K562 (cell line): ENCODE measurements around the gene CCDC136. TPM values are rescaled to one million over a fixed set of nuclear protein-coding genes. Genes with fewer than 3 reads are reported as not detected.

ENCODE experiments used
- CHCHD3 ChIP-seq: fragments of 250-450 bp; sonication (Bioruptor Pico); IDR thresholded peaks from 2 replicates; pipeline ENCODE4 v2.1.2; 2022; ENCODE audit warnings: mild to moderate bottlenecking
- FIP1L1 ChIP-seq: fragments of 200-400 bp; formaldehyde crosslinking; IDR thresholded peaks from 2 replicates; pipeline ENCODE4 v1.6.1; 2018; ENCODE audit warnings: mild to moderate bottlenecking, low read depth, low read length; ENCODE audit not compliant: poor library complexity, severe bottlenecking
- HDAC2 ChIP-seq: fragments of 450-650 bp; IDR thresholded peaks from 2 replicates; pipeline ENCODE4 v1.6.1; 2016; ENCODE audit warnings: mild to moderate bottlenecking
- NCOR1 ChIP-seq: fragments of 450-650 bp; IDR thresholded peaks from 2 replicates; pipeline ENCODE4 v1.6.1; 2016; ENCODE audit warnings: mild to moderate bottlenecking, moderate library complexity
- RFX5 ChIP-seq: IDR thresholded peaks from 2 replicates; pipeline ENCODE4 v1.6.1; 2011; ENCODE audit warnings: low read depth, mild to moderate bottlenecking, improper control_type of control experiment, low read length
- TAL1 ChIP-seq: fragments of 450-650 bp; IDR thresholded peaks from 2 replicates; pipeline ENCODE4 v1.6.1; 2016; ENCODE audit warnings: mild to moderate bottlenecking
- ZNF140 ChIP-seq: fragments of 250-450 bp; sonication (Bioruptor Pico); IDR thresholded peaks from 2 replicates; pipeline ENCODE4 v1.8.0; 2021; ENCODE audit warnings: moderate library complexity, mild to moderate bottlenecking, inconsistent platforms
- ZNF316 ChIP-seq: fragments of 450-650 bp; IDR thresholded peaks from 2 replicates; pipeline ENCODE4 v1.6.1; 2016
- polyA plus RNA-seq, 8 experiments: library from polyadenylated mRNA; depleted of rRNA in 4 of 8; stranded (reverse) in 5 of 8; unstranded in 3 of 8; fragments of >200 nt; fragmentation: Nextera tagmentation in 2 of 8; fragmentation: Illumina TruSeq in 1 of 8; extraction: Ambion mirVana in 2 of 8; extraction: Trizol in 1 of 8; gene quantifications; 2 replicates each; pipeline versions ENCODE4 v1.2.1 to v1.2.3, GENCODE V29; 2011 to 2014; ENCODE audit warnings: inconsistent platforms in 1 of 8, missing spikeins in 1 of 8
- total RNA-seq, 7 experiments: library from RNA; depleted of rRNA in 6 of 7; stranded (reverse); fragments of >200 nt in 6 of 7; fragmentation: Illumina TruSeq in 2 of 7; extraction: Trizol in 2 of 7; gene quantifications; 2 replicates each; pipeline versions ENCODE4 v1.2.1 to v1.2.3, GENCODE V29; 2011 to 2021; ENCODE audit warnings: low replicate concordance in 1 of 7
- TF ChIP-seq, protein P1 (sequence below), 3 experiments: fragments of 200-800 bp in 1 of 3; fragments of 250-450 bp in 1 of 3; fragments of 450-650 bp in 1 of 3; sonication (Bioruptor Pico) in 1 of 3; sonication (Bioruptor generic) in 1 of 3; formaldehyde crosslinking in 1 of 3; IDR thresholded peaks; 2 replicates each; pipeline versions ENCODE4 v1.6.1 to v1.8.0; 2016 to 2022; ENCODE audit warnings: mild to moderate bottlenecking in 2 of 3, missing genetic modification characterization in 2 of 3, missing compliant biosample characterization in 1 of 3, moderate library complexity in 1 of 3
- TF ChIP-seq, protein P2 (sequence below): fragments of 450-650 bp; IDR thresholded peaks from 2 replicates; pipeline ENCODE4 v1.6.1; 2018; ENCODE audit not compliant: partially characterized antibody
- TF ChIP-seq, protein P3 (sequence below): fragments of 150-350 bp; conservative IDR thresholded peaks from 2 replicates; pipeline ENCODE4 v1.6.1; 2014; ENCODE audit warnings: low read length

Gene CCDC136
- total and polyA plus RNA-seq, 9 of the 15 experiments (the other 6 are each of a cell fraction or from before 2014, with no cell fraction given) = 2.4 to 40.8 (median 26.5) TPM

DNA sequence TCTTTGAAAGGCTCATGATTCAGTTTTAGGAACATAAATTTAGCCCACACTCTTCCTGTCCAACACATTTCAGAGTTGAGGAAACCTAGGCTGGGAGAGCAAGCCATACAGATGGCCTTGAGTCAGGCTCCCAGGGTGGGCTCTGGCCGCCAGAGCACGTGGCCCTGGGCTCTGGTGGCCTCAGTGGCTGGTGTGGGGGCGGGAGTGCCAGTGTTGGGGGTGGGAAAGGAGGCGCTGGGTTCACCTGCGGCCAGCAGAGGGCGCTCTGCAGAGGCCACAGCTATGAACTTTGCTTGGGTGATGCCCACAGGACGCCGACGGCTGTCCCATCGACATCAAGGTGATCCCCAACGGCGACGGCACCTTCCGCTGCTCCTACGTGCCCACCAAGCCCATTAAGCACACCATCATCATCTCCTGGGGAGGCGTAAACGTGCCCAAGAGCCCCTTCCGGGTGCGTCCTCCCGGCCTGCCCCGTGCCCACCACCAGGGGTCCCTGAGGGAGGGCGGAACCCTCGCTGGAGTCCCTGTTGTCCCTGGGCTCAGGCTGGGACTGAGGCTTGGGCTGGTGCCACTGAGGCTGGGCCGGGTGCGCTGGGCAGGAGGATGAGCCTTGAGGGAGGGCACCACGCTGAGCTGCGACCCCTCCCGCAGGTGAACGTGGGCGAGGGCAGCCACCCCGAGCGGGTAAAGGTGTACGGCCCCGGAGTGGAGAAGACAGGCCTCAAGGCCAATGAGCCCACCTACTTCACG is 50.3 kb downstream of the CCDC136 start (continued):
- TF ChIP-seq, protein P1, sequence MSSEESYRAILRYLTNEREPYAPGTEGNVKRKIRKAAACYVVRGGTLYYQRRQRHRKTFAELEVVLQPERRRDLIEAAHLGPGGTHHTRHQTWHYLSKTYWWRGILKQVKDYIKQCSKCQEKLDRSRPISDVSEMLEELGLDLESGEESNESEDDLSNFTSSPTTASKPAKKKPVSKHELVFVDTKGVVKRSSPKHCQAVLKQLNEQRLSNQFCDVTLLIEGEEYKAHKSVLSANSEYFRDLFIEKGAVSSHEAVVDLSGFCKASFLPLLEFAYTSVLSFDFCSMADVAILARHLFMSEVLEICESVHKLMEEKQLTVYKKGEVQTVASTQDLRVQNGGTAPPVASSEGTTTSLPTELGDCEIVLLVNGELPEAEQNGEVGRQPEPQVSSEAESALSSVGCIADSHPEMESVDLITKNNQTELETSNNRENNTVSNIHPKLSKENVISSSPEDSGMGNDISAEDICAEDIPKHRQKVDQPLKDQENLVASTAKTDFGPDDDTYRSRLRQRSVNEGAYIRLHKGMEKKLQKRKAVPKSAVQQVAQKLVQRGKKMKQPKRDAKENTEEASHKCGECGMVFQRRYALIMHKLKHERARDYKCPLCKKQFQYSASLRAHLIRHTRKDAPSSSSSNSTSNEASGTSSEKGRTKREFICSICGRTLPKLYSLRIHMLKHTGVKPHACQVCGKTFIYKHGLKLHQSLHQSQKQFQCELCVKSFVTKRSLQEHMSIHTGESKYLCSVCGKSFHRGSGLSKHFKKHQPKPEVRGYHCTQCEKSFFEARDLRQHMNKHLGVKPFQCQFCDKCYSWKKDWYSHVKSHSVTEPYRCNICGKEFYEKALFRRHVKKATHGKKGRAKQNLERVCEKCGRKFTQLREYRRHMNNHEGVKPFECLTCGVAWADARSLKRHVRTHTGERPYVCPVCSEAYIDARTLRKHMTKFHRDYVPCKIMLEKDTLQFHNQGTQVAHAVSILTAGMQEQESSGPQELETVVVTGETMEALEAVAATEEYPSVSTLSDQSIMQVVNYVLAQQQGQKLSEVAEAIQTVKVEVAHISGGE (CRISPR knock-in tag; IDR thresholded peaks at IDR 0.05) = no peak
- TF ChIP-seq RFX5 (no peak), TAL1 (no peak), FIP1L1 (peak; percentile 67), HDAC2 (peak; percentile 18; the same call in 1 of the 2 replicates), ZNF316 (no peak), NCOR1 (no peak), CHCHD3 (CRISPR knock-in tag) (no peak), ZNF140 (CRISPR knock-in tag) (no peak)
- TF ChIP-seq, protein P2, sequence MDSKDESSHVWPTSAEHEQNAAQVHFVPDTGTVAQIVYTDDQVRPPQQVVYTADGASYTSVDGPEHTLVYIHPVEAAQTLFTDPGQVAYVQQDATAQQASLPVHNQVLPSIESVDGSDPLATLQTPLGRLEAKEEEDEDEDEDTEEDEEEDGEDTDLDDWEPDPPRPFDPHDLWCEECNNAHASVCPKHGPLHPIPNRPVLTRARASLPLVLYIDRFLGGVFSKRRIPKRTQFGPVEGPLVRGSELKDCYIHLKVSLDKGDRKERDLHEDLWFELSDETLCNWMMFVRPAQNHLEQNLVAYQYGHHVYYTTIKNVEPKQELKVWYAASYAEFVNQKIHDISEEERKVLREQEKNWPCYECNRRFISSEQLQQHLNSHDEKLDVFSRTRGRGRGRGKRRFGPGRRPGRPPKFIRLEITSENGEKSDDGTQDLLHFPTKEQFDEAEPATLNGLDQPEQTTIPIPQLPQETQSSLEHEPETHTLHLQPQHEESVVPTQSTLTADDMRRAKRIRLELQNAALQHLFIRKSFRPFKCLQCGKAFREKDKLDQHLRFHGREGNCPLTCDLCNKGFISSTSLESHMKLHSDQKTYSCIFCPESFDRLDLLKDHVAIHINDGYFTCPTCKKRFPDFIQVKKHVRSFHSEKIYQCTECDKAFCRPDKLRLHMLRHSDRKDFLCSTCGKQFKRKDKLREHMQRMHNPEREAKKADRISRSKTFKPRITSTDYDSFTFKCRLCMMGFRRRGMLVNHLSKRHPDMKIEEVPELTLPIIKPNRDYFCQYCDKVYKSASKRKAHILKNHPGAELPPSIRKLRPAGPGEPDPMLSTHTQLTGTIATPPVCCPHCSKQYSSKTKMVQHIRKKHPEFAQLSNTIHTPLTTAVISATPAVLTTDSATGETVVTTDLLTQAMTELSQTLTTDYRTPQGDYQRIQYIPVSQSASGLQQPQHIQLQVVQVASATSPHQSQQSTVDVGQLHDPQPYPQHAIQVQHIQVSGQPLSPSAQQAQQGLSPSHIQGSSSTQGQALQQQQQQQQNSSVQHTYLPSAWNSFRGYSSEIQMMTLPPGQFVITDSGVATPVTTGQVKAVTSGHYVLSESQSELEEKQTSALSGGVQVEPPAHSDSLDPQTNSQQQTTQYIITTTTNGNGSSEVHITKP = no peak
- TF ChIP-seq, protein P3, sequence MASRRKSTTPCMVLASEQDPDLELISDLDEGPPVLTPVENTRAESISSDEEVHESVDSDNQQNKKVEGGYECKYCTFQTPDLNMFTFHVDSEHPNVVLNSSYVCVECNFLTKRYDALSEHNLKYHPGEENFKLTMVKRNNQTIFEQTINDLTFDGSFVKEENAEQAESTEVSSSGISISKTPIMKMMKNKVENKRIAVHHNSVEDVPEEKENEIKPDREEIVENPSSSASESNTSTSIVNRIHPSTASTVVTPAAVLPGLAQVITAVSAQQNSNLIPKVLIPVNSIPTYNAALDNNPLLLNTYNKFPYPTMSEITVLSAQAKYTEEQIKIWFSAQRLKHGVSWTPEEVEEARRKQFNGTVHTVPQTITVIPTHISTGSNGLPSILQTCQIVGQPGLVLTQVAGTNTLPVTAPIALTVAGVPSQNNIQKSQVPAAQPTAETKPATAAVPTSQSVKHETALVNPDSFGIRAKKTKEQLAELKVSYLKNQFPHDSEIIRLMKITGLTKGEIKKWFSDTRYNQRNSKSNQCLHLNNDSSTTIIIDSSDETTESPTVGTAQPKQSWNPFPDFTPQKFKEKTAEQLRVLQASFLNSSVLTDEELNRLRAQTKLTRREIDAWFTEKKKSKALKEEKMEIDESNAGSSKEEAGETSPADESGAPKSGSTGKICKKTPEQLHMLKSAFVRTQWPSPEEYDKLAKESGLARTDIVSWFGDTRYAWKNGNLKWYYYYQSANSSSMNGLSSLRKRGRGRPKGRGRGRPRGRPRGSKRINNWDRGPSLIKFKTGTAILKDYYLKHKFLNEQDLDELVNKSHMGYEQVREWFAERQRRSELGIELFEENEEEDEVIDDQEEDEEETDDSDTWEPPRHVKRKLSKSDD = no peak
